ENCODE results near the gene GPR87.

DNA sequence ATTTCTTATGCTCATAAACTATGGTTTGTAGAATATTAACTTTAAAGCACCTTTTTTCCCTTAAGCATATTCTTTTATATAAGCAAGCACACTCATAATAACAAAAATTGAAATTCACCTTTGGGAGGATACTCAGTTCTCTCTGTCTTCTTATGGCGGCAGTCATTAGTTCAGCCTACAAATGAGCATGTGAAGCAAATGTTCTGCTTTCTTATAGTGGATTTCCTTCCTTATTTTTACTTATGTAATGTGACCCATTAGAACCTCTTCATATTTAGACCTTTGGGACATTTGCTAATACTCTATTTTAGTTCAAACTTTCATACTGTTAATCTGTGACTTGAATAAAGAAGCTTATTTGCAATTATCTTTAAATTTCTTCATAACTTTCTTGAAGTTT, 12.7 kb upstream of the GPR87 start, which contains the start of gene P2RY13:
- TF ChIP-seq, protein P1, sequence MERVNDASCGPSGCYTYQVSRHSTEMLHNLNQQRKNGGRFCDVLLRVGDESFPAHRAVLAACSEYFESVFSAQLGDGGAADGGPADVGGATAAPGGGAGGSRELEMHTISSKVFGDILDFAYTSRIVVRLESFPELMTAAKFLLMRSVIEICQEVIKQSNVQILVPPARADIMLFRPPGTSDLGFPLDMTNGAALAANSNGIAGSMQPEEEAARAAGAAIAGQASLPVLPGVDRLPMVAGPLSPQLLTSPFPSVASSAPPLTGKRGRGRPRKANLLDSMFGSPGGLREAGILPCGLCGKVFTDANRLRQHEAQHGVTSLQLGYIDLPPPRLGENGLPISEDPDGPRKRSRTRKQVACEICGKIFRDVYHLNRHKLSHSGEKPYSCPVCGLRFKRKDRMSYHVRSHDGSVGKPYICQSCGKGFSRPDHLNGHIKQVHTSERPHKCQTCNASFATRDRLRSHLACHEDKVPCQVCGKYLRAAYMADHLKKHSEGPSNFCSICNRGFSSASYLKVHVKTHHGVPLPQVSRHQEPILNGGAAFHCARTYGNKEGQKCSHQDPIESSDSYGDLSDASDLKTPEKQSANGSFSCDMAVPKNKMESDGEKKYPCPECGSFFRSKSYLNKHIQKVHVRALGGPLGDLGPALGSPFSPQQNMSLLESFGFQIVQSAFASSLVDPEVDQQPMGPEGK (CRISPR knock-in tag; IDR thresholded peaks at IDR 0.05; ENCODE audit: borderline replicate concordance) = no peak
- TF ChIP-seq ZNF8 (CRISPR knock-in tag; IDR thresholded peaks at IDR 0.05) = no peak
- no peak for TF ChIP-seq ARNTL (CRISPR knock-in tag; IDR thresholded peaks at IDR 0.05; ENCODE audit: borderline replicate concordance, low read depth)
- no peak for TF ChIP-seq ZC3H10 (CRISPR knock-in tag; IDR thresholded peaks at IDR 0.05)
- no peak for TF ChIP-seq TCF4 (CRISPR knock-in tag; IDR thresholded peaks at IDR 0.05; ENCODE audit: borderline replicate concordance)
- TF ChIP-seq, protein P2, sequence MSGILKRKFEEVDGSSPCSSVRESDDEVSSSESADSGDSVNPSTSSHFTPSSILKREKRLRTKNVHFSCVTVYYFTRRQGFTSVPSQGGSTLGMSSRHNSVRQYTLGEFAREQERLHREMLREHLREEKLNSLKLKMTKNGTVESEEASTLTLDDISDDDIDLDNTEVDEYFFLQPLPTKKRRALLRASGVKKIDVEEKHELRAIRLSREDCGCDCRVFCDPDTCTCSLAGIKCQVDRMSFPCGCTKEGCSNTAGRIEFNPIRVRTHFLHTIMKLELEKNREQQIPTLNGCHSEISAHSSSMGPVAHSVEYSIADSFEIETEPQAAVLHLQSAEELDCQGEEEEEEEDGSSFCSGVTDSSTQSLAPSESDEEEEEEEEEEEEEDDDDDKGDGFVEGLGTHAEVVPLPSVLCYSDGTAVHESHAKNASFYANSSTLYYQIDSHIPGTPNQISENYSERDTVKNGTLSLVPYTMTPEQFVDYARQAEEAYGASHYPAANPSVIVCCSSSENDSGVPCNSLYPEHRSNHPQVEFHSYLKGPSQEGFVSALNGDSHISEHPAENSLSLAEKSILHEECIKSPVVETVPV (CRISPR knock-in tag; IDR thresholded peaks at IDR 0.05) = no peak
- TF ChIP-seq RARB (CRISPR knock-in tag; IDR thresholded peaks at IDR 0.05) = no peak
- no peak for TF ChIP-seq GLIS3 (CRISPR knock-in tag; IDR thresholded peaks at IDR 0.05)
- TF ChIP-seq SNAI2 (CRISPR knock-in tag; IDR thresholded peaks at IDR 0.05) = no peak
- no peak for TF ChIP-seq OSR1 (CRISPR knock-in tag; IDR thresholded peaks at IDR 0.05)
- TF ChIP-seq, protein P3, sequence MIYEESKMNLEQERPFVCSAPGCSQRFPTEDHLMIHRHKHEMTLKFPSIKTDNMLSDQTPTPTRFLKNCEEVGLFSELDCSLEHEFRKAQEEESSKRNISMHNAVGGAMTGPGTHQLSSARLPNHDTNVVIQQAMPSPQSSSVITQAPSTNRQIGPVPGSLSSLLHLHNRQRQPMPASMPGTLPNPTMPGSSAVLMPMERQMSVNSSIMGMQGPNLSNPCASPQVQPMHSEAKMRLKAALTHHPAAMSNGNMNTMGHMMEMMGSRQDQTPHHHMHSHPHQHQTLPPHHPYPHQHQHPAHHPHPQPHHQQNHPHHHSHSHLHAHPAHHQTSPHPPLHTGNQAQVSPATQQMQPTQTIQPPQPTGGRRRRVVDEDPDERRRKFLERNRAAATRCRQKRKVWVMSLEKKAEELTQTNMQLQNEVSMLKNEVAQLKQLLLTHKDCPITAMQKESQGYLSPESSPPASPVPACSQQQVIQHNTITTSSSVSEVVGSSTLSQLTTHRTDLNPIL (CRISPR knock-in tag; IDR thresholded peaks at IDR 0.05; ENCODE audit: low read depth) = no peak
- no peak for TF ChIP-seq PPARA (CRISPR knock-in tag; IDR thresholded peaks at IDR 0.05; ENCODE audit: borderline replicate concordance)
- no peak for TF ChIP-seq ZFP30 (CRISPR knock-in tag; IDR thresholded peaks at IDR 0.05)
- no peak for TF ChIP-seq TOX (CRISPR knock-in tag; IDR thresholded peaks at IDR 0.05; ENCODE audit: borderline replicate concordance)
